Activated T-cell treated with anti-CD3 and anti-CD28 coated beads for 48 hours (primary cell): ENCODE measurements around the gene HAUS5.

ENCODE experiments used
- DNase-seq: peaks from one replicate; pipeline ENCODE4 v3.0.0-alpha.2; 2020; ENCODE audit warnings: low read depth

HAUS5 gene

DNA sequence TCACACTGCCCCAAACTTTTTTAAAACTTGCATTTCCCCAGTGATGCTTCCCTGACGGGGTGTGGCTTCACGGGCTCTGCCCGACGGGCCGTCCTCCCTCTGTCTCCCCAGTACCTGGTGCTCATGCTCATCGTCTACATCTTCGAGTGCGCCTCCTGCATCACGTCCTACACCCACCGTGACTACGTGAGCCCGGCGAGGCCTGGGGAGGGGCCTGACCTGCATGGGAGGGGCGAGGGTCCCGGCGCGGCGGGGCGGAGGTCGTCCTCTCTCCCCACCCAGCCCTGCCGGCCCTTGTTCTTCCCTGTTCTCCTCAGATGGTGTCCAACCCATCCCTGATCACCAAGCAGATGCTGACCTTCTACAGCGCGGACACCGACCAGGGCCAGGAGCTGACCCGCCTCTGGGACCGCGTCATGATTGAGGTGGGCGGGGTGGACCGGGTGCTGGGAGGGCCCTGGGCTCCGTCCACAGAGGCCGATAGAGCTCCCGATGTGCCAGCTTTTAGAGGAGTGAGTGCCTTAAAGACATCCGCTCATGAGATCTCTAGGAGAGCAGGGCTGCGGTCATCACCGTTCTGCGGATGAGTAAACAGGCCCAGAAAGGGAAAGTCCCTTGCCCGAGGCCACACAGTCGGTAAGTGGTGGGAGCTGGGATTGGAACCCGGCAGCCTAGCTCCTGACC lies 60.7 kb downstream of the HAUS5 start:
- peak; percentile 50 for DNase-seq
